ENCODE measurements around the gene LGSN. TPM values are rescaled to one million over a fixed set of nuclear protein-coding genes. Genes with fewer than 3 reads are reported as not detected.
"Not testable (repeated sequence)": the region's sequence is repeated elsewhere in the genome, so short reads cannot be mapped to it uniquely, and the experiment has no call there.

LGSN gene, protein sequence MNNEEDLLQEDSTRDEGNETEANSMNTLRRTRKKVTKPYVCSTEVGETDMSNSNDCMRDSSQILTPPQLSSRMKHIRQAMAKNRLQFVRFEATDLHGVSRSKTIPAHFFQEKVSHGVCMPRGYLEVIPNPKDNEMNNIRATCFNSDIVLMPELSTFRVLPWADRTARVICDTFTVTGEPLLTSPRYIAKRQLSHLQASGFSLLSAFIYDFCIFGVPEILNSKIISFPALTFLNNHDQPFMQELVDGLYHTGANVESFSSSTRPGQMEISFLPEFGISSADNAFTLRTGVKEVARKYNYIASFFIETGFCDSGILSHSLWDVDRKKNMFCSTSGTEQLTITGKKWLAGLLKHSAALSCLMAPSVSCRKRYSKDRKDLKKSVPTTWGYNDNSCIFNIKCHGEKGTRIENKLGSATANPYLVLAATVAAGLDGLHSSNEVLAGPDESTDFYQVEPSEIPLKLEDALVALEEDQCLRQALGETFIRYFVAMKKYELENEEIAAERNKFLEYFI
- not detected for total RNA-seq
- long read RNA-seq: 0 reads

DNA sequence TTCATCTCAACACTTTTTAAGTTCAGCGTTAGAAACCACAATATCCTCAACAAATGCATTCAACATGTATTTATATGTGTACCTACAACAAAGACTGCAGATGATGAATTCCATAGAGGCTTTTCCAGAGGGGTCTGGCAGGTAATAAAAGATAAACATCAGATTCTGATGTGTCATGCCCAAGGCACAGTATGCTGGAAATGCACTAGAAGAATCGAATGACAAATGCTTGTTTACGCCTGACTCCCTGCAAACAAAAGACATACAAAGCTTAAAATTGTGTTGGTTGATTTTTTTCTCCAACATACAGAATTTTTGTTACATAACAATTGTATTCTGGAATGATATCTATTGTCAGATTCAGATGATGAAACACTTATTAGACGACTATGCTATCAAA lies at the start of gene LGSN:
Gene LGSN (minus strand): TSS at position 45 of the 400 bp plus-strand sequence. CDS start 40 bp downstream, at position 5.
- DNase-seq (no peak), ATAC-seq (no peak)
- intact Hi-C loops (cut with micrococcal nuclease): no loop called here

DNA sequence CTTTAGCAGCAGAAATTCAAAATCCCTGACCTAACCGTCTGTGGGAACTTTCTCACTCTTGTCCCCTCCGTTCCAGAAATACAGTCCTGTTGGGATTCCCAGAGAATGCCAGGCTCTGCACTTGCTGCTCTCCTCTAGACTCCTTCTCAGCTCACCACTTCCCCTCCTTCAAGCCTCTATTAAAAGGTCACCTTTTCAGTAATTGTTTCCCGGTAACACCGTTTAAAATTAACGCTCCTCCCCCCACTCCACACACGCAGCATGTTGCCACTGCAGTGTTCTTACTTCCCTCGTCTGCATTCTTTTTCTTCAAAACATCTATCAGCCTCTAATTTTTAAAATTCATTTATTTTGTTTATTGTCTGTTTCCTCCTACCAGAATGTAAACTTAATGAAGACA lies 48.6 kb upstream of the LGSN start:
- no peak for ATAC-seq
- no peak for DNase-seq
- intact Hi-C loops (cut with micrococcal nuclease): no loop called here

DNA sequence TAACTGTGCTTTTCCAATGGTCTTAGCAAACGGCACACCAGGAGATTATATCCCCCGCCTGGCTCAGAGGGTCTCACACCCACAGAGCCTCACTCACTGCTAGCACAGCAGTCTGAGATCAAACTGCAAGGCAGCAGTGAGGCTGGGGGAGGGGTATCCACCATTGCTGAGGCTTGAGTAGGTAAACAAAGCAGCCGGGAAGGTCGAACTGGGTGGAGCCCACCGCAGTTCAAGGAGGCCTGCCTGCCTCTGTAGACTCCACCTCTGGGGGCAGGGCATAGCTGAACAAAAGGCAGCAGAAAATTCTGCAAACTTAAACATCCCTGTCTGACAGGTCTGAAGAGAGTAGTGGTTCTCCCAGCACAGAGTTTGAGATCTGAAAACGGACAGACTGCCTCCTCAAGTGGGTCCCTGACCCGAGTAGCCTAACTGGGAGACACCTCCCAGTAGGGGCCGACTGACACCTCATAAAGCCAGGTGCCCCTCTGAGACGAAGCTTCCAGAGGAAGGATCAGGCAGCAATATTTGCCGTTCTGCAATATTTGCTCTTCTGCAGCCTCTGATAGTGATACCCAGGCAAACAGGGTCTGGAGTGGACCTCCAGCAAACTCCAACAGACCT lies 42.8 kb upstream of the LGSN start:
- ATAC-seq; DNase-seq; intact Hi-C loops (cut with micrococcal nuclease): not testable (repeated sequence)

DNA sequence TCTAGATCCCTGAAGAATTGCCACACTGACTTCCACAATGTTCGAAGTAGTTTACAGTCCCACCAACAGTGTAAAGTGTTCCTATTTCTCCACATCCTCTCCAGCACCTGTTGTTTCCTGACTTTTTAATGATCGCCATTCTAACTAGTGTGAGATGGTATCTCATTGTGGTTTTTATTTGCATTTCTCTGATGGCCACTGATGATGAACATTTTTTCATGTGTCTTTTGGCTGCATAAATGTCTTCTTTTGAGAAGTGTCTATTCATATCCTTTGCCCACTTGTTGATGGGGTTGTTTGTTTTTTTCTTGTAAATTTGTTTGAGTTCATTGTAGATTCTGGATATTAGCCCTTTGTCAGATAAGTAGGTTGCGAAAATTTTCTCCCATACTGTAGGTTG lies 37.6 kb upstream of the LGSN start:
- not testable (repeated sequence) for DNase-seq, ATAC-seq
- intact Hi-C loops (cut with micrococcal nuclease): loop anchor here (10.0 kb wide), 1 partner anchor 407 kb away; no protein-coding TSS in a partner anchor

DNA sequence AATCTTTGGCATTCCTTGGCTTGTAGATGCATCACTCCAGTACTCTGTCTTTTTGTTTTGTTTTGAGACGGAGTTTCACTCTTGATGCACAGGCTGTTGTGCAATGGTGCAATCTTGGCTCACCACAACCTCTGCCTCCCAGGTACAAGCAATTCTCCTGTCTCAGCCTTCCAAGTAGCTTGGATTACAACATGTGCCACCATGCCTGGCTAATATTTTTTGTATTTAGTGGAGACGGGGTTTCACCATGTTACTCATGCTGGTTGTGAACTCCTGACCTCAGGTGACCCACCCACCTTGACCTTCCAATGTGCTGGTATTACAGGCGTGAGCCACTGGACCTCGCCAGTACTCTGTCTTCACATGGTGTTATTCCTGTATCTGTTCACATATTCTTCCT lies 35.8 kb upstream of the LGSN start:
- ATAC-seq: no peak
- intact Hi-C loops (cut with micrococcal nuclease): loop anchor here (10.0 kb wide), 1 partner anchor 409 kb away; no protein-coding TSS in a partner anchor
- no peak for DNase-seq

DNA sequence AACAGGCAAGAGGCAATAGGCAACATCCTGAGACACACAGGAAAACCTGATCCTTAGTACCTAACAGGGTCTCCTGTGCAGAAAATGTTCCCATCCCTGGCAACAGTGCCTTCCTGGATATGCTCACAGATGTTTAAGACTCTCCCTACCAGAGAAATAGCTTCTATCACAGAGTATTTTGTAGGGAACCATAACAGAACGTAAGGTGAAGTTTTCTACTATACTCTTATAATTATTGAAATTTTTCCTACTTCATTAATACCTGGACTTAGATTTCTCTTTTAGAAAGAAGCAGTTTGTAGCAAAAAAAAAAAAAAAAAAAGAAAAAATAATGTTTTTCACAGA lies 33.5 kb upstream of the LGSN start:
- no peak for DNase-seq
- ATAC-seq: no peak
- intact Hi-C loops (cut with micrococcal nuclease): loop anchor here (10.0 kb wide), 1 partner anchor 412 kb away; no protein-coding TSS in a partner anchor

DNA sequence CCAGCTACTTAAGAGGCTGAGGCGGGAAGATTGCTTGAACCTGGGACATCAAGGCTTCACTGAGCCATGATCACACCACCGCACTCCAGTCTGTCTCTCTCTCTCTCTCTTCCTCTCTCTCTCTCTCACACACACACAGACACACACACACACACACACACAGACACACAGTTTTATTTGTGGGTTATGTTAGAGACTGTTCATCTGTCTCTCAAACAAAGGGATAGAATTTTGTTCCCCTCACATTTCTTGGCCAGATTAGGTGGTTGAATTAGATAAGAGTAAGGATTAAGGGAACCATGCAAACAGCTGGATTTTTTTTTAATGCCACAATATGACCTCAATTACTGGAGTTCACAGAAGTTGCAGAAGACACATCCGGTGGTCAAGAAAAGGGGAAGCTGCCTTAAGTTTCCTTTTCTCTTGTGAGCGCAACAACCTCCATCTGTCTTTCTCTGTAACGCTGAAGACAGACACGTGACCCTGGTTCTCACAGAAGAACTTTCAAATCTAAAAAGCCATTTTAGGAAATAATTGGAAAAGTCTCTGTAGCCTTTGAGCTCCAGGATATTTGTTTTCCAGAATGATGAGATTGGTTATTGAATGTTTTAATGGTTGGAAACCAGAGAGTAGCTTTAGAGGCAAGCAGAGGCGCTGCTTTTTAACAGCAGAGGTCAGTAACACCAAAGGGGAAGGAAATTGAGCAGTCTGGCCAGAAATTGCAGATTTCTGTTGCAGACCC lies 32.9 kb upstream of the LGSN start:
- no peak for DNase-seq
- intact Hi-C loops (cut with micrococcal nuclease): loop anchor here (10.0 kb wide), 1 partner anchor 412 kb away; no protein-coding TSS in a partner anchor
- ATAC-seq: peak; percentile 80

DNA sequence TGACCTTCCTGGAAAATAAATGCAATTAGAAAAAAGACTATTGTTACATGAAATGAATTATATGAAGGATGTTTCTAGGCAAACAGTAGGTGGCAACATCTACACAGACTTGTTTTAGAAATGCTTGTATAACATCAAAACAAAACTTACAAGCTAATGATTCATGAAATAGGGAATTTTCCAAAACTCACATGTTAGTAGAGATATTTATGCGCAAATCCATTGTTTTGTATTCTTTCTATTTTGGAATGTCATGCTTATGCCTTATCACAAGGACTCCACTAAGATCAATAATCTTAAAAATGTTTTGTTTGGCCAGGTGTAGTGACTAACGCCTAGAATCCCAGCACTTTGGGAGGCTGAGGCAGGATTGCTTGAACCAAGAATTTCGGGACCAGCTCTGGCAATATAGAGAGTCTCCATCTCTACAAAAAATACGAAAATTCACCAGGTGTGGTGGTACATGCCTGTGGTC lies 32.3 kb upstream of the LGSN start:
- ATAC-seq: no peak
- intact Hi-C loops (cut with micrococcal nuclease): loop anchor here (10.0 kb wide), 1 partner anchor 413 kb away; no protein-coding TSS in a partner anchor
- DNase-seq: no peak

DNA sequence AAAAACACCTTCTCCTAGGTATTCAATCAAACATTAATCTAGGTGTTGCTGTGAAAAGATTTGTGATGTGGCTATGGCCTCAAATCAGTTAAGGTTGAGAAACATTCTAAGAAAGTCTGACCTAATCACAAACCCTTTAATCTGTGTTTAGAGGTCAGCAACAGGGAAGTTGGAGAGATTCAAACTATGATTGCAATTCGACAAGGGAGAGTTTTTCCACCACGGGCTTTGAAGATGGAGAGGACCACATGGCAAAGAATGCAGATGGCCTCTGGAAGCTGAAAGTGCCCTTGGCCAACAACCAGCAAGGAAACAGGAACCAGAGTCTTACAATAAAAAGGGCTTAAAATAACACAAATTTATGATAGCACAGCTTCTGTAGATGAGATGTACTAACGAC lies 29.6 kb upstream of the LGSN start:
- ATAC-seq: no peak
- no peak for DNase-seq
- intact Hi-C loops (cut with micrococcal nuclease): no loop called here

DNA sequence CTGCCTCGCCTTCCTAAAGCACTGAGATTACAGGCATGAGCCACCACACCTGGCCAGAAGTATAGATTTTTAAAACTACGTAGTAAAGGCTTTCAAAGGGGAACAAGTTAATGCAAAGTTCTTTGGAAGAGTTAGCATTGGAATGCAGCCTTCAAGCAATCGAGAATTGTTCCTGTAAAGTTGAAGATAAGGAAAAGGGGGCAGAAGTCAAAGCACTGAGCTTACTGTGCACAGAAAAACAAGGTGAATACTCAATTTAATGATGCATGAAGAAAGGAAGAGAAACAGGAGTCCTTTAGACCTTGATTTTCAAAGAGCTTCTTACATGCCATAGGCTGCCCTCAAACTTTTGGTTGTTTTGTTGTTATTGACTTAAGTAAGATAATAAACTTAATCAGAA lies 29.1 kb upstream of the LGSN start:
- intact Hi-C loops (cut with micrococcal nuclease): no loop called here
- no peak for DNase-seq
- no peak for ATAC-seq

DNA sequence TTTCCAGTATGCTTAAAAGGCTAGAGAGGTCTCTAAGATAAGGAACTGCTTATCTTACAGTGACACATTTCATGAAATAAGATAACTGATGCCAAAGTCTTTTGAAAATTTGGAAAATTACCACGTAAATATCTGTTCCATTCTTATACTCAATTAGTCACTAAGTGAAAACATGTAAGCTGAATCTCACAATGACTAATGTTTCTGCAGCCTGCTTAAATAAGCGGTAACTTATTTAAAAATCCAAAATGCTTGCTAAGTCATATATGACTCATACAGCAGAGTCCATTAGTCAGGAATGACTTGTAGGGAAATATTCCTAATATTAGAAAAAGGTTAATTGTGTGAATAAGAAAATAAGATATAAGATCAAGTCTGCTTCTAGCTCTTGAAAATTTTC lies 27.8 kb upstream of the LGSN start:
- ATAC-seq (no peak), DNase-seq (no peak)
- intact Hi-C loops (cut with micrococcal nuclease): no loop called here

DNA sequence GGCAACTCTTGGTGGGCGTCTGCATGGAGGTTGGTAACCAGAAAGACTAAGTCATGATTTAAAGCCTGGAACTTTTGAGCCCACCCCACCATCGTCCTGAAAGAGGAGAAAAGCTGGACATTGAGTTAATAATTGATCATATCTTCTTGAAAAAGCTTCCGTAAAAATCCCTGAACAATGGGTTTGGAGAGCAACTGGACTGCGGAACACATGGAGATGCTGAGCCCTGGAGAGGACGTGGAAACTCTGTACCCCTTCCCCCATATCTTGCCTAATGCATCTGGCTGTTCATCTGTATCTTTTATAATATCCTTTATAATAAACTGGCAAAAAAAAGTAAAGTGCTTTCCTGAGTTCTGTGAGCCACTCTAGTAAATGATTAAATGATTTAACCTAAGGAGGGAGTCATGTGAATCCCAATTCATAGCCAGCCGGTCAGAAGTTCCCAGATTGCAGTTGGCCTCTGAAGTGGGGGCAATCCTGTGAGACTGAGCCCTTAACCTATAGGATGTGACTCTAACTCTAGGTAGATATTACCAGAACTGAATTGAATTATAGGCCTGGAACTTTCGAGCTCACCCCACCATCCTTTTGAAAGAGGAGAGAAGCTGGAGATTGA lies 26.5 kb upstream of the LGSN start:
- ATAC-seq (no peak), DNase-seq (no peak)
- intact Hi-C loops (cut with micrococcal nuclease): no loop called here

DNA sequence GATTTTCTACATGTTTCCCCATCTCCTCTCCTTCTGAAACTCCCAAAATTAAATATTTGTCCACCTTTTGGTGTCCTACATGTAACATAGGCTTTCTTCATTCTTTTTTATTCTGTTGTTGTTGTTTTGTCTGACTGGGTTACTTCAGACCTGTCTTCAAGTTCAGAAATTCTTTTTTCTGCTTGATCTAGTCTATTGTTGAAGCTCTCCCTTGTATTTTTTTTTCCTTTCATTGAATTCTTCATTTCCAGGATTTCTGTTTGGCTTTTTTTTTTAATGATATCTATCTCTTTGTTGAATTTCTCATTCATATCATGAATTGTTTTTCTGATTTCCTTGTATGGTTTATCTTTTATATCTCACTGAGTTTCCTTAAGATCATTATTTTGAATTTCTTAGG lies 20.6 kb upstream of the LGSN start:
- ATAC-seq (no peak), DNase-seq (no peak)
- intact Hi-C loops (cut with micrococcal nuclease): no loop called here

DNA sequence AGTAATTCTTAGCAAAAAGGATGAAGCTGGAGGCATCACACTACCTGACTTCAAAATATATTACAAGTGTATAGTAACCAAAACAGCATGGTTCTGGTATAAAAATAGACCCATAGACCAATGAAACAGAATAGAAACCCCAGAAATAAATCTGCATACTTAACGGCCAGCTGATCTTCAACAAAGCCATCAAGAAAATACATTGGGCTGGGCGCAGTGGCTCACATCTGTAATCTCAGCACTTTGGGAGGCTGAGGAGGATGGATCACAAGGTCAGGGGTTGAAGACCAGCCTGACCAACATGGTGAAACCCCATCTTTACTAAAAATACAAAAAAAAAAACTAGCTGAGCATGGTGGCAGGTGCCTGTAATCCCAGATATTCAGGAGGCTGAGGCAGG lies 14.9 kb upstream of the LGSN start:
- ATAC-seq; intact Hi-C loops (cut with micrococcal nuclease); DNase-seq: not testable (repeated sequence)

DNA sequence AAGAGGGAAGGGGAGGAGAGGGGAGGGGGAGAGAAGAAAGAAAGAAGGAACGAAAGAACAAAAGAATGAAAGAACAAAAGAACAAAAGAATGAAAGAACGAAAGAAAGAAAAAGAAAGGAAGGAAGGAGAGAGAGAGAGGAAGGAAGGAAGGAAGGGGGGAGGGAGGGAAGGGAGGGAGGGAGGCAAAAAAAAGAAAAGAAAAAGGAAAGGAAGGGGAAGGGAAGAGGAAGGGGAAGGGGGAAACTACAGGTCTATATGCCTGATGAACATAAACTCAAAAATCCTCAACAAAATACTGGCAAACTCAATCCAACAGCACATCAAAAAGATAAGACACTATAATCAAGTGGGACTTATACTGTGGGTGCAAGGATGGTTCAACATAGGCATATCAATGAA lies 13.7 kb upstream of the LGSN start:
- ATAC-seq (no peak), DNase-seq (no peak)
- intact Hi-C loops (cut with micrococcal nuclease): no loop called here

DNA sequence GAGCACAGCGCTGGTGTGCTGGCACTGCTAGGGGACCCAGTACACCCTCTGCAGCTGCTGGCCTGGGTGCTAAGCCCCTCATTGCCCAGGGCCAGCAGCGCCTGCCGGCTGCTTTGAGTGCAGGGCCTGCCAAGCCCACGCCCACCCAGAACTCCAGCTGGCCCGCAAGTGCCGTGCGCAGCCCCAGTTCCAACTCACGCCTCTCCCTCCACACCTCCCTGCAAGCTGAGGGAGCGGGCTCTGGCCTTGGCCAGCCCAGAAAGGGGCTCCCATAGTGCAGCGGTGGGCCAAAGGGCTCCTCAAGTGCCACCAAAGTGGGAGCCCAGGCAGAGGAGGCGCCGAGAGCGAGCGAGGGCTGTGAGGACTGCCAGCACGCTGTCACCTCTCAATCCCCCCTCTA lies 6.8 kb upstream of the LGSN start:
- ATAC-seq; DNase-seq; intact Hi-C loops (cut with micrococcal nuclease): not testable (repeated sequence)

DNA sequence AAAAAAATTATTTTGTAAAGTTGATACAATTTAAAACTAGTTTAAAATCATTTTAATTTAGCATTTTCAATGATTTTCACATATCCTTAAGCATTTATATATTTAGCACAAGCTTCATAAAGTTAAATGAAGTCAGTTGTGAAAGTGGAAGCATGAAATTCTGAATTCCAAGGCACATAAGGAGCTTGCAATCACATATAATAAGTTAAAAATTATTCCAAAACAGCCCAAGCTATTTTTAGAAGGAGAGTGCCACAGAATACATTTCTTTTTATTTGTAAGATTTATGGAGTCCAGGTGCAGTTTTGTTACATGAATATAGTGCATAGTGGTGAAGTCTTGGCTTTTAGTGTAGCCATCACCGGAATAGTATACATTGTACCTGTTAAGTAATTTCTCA lies 3.2 kb upstream of the LGSN start:
- DNase-seq: no peak
- intact Hi-C loops (cut with micrococcal nuclease): no loop called here
- no peak for ATAC-seq

DNA sequence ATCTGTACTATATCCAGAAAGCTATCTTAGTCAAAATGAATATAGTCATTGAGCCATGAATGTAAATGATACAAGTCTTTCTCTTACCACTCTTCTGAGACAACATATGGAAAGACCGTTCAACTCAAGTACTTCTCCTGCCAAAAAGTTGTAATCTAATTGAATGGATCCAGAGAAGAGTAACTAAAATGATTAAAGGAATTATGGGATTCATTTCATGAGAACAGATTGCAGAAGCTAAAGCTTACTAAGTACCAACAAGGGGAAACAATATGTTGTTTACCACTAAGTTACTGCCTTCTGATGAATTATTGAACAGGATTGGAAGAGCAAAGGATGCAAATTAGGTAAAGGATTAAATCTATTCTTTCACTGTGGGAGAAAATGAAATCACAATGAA lies 2.0 kb upstream of the LGSN start:
- DNase-seq (no peak), ATAC-seq (no peak)
- intact Hi-C loops (cut with micrococcal nuclease): no loop called here

DNA sequence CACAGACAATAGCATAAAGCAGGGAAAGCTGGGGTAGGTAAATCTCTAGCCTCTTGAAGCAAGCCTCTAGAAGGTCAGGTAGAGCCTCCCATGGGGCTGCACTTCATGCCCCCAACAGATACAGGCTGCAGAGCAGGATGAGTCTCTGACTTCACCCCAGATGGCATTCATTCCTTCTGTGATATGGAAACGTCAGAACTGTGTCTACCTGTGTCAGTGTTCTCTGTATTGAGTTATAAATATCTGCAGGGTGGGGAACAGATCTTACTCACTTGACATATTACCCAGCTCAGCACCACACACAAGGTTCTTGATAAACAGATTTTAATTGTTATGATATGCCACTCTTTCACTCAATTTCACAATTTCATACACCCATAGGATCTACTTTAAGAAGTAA lies 2.1 kb downstream of the LGSN start:
- DNase-seq (no peak), ATAC-seq (no peak)
- intact Hi-C loops (cut with micrococcal nuclease): no loop called here

Measured in left ventricle myocardium superior (tissue), 1 donor.